Mucosa of gallbladder (tissue), 1 donor: Measurements from ENCODE around the gene NFIL3. TPM values are rescaled to one million over a fixed set of nuclear protein-coding genes. Genes with fewer than 3 reads are reported as not detected.

ENCODE experiments used
- DNase-seq: peaks from one replicate; pipeline ENCODE4 v3.0.0-alpha.2; 2020; ENCODE audit warnings: low spot score
- total RNA-seq: library from RNA; stranded (reverse); gene quantifications from one replicate; pipeline ENCODE4 v1.2.1, GENCODE V29; 2021
- donor health status: DM: no; HTN: no; CAD: no.

NFIL3 gene
- total RNA-seq, 1 donor from 2014 or later, result 16.4 TPM

GRCh38 chr9:91360551-91361290, 62.9 kb downstream of the NFIL3 start:
- DNase-seq, result no peak

GRCh38 chr9:91359734-91360470, 63.7 kb downstream of the NFIL3 start:
- no peak for DNase-seq

DNA sequence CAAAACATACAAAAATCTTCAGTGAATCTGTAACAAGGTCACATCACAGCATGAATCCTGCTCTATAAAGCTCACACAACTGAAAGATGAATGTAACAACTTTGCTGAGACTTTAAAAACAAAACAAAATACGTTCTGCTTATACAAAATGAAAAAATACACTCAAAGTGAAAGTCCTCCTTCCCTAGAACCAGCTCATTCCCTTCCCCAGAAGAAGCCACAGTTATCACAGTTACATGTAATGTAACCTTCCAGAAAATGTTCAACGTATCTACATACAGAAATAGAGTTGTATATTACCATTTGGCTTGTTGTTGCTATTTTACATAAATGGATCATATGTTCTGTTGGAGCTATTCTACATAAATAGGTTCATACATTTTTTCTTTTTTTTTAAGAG, 64.5 kb downstream of the NFIL3 start:
- DNase-seq, result no peak

Other genes with a start within 250 kb of the NFIL3 start
- 19.9 TPM for gene AUH, start 61.9 kb downstream of the NFIL3 start, total RNA-seq